HG03103 (cell line): Measurements from ENCODE around the gene ASGR1.
"Not testable (repeated sequence)": the region's sequence is repeated elsewhere in the genome, so short reads cannot be mapped to it uniquely, and the experiment has no call there.

Source experiments
- ATAC-seq: cut with Tn5 transposase; IDR thresholded peaks from one replicate; pipeline ENCODE4 v1.9.1; 2021; ENCODE audit warnings: low read depth; ENCODE audit not compliant: unreplicated experiment

ASGR1 gene

GRCh38 chr17:7191571-7192270 lies 12.6 kb upstream of the ASGR1 start:
- ATAC-seq = no peak

- ATAC-seq = no peak
Measured at GRCh38 chr17:7191069-7191468, 11.9 kb upstream of the ASGR1 start.

GRCh38 chr17:7190276-7190917 lies 11.2 kb upstream of the ASGR1 start:
- no peak for ATAC-seq

GRCh38 chr17:7186241-7186640 lies 7.1 kb upstream of the ASGR1 start:
- no peak for ATAC-seq

GRCh38 chr17:7184647-7185046 lies 5.5 kb upstream of the ASGR1 start:
- no peak for ATAC-seq

GRCh38 chr17:7184091-7184488 lies 4.9 kb upstream of the ASGR1 start:
- ATAC-seq = no peak

- ATAC-seq = no peak
Measured at GRCh38 chr17:7183433-7184090, 4.4 kb upstream of the ASGR1 start.

GRCh38 chr17:7182101-7182500 lies 2.9 kb upstream of the ASGR1 start:
- not testable (repeated sequence) for ATAC-seq

GRCh38 chr17:7178973-7179316 lies 225 bp downstream of the ASGR1 start:
- no peak for ATAC-seq

- ATAC-seq = no peak
Measured at GRCh38 chr17:7177954-7178477, 1.2 kb downstream of the ASGR1 start.

- no peak for ATAC-seq
Measured at GRCh38 chr17:7177191-7177953, 1.8 kb downstream of the ASGR1 start.

- no peak for ATAC-seq
Measured at GRCh38 chr17:7176841-7177190, 2.4 kb downstream of the ASGR1 start.

GRCh38 chr17:7176107-7176840 lies 2.9 kb downstream of the ASGR1 start:
- ATAC-seq = no peak

GRCh38 chr17:7175330-7175733 lies 3.8 kb downstream of the ASGR1 start:
- no peak for ATAC-seq

GRCh38 chr17:7174603-7175326 lies 4.4 kb downstream of the ASGR1 start:
- ATAC-seq = no peak

- ATAC-seq = no peak
Measured at GRCh38 chr17:7173687-7174602, 5.2 kb downstream of the ASGR1 start.

- not testable (repeated sequence) for ATAC-seq
Measured at GRCh38 chr17:7172522-7173191, 6.5 kb downstream of the ASGR1 start.

- ATAC-seq = not testable (repeated sequence)
Measured at GRCh38 chr17:7169565-7169908, 9.6 kb downstream of the ASGR1 start.
